ENCODE results near the gene SLC22A23.

SLC22A23 gene

GRCh38 chr6:3444276-3445088 lies 12.4 kb downstream of the SLC22A23 start:
- DNase-seq, result no peak

GRCh38 chr6:3443221-3443515 lies 13.7 kb downstream of the SLC22A23 start:
- no peak for DNase-seq

GRCh38 chr6:3442431-3443220 lies 14.2 kb downstream of the SLC22A23 start:
- DNase-seq, result no peak

GRCh38 chr6:3440911-3441310 lies 15.9 kb downstream of the SLC22A23 start:
- no peak for DNase-seq

- no peak for DNase-seq
Measured at GRCh38 chr6:3439961-3440360, 16.9 kb downstream of the SLC22A23 start.

- no peak for DNase-seq
Measured at GRCh38 chr6:3438190-3439167, 18.4 kb downstream of the SLC22A23 start.

GRCh38 chr6:3433005-3433404 lies 23.8 kb downstream of the SLC22A23 start:
- no peak for DNase-seq

GRCh38 chr6:3432416-3432815 lies 24.4 kb downstream of the SLC22A23 start:
- no peak for DNase-seq

- no peak for DNase-seq
Measured at GRCh38 chr6:3431994-3432393, 24.9 kb downstream of the SLC22A23 start.

- no peak for DNase-seq
Measured at GRCh38 chr6:3429211-3429610, 27.6 kb downstream of the SLC22A23 start.

GRCh38 chr6:3428700-3429099 lies 28.1 kb downstream of the SLC22A23 start:
- no peak for DNase-seq

GRCh38 chr6:3428247-3428646 lies 28.6 kb downstream of the SLC22A23 start:
- DNase-seq, result no peak

- DNase-seq, result no peak
Measured at GRCh38 chr6:3427687-3428085, 29.2 kb downstream of the SLC22A23 start.

- DNase-seq, result no peak
Measured at GRCh38 chr6:3426927-3427686, 29.7 kb downstream of the SLC22A23 start.

GRCh38 chr6:3426091-3426926 lies 30.5 kb downstream of the SLC22A23 start:
- no peak for DNase-seq

- no peak for DNase-seq
Measured at GRCh38 chr6:3425574-3425973, 31.3 kb downstream of the SLC22A23 start.

GRCh38 chr6:3424185-3424927 lies 32.5 kb downstream of the SLC22A23 start:
- DNase-seq, result no peak

GRCh38 chr6:3423439-3424184 lies 33.2 kb downstream of the SLC22A23 start:
- DNase-seq, result no peak

- DNase-seq, result no peak
Measured at GRCh38 chr6:3422435-3423070, 34.3 kb downstream of the SLC22A23 start.
